Stimulated activated memory B cell treated with anti-CD40 and anti-IgM and Interleukin-4, amounts not matched to agents 10 μg/mL and 1 μg/mL and 100 μg/mL, for 72 hours (primary cell): ENCODE measurements around the gene CBX5.
"Not testable (repeated sequence)": the region's sequence is repeated elsewhere in the genome, so short reads cannot be mapped to it uniquely, and the experiment has no call there.

ENCODE experiments used
- ATAC-seq: fragments of 150-1000 bp; cut with Tn5 transposase; 2 replicates; pipeline ENCODE4 v1.10.0; 2021
- H3K27ac Mint-ChIP-seq: one replicate; pipeline ENCODE4 v1.8.0; 2022; ENCODE audit warnings: mild to moderate bottlenecking, mixed read lengths
- H3K27me3 Mint-ChIP-seq: one replicate; pipeline ENCODE4 v1.8.0; 2022; ENCODE audit warnings: mixed read lengths
- H3K36me3 Mint-ChIP-seq: one replicate; pipeline ENCODE4 v1.8.0; 2022; ENCODE audit warnings: mixed read lengths
- H3K4me1 Mint-ChIP-seq: one replicate; pipeline ENCODE4 v1.8.0; 2022; ENCODE audit warnings: mixed read lengths
- H3K4me3 Mint-ChIP-seq: one replicate; pipeline ENCODE4 v1.8.0; 2022; ENCODE audit warnings: mild to moderate bottlenecking, moderate library complexity, mixed read lengths
- H3K9me3 Mint-ChIP-seq: one replicate; pipeline ENCODE4 v1.8.0; 2022; ENCODE audit warnings: mixed read lengths

CBX5 gene

GRCh38 chr12:54259194-54260011 is 20.5 kb downstream of the CBX5 start:
- no peaks in the 10 kb centered on the region for H3K27me3 Mint-ChIP-seq
- H3K27ac Mint-ChIP-seq, result peak overlapping the region; percentile 69
- peaks cover 23% of the 10 kb centered on the region for H3K36me3 Mint-ChIP-seq
- peaks cover 17% of the 10 kb centered on the region for H3K4me1 Mint-ChIP-seq
- H3K9me3 Mint-ChIP-seq, result no peaks in the 10 kb centered on the region
- ATAC-seq, result peak; percentile 64
- H3K4me3 Mint-ChIP-seq, result peak overlapping the region; percentile 47

- H3K36me3 Mint-ChIP-seq, result peaks cover 23% of the 10 kb centered on the region
- H3K27me3 Mint-ChIP-seq, result no peaks in the 10 kb centered on the region
- ATAC-seq, result no peak
- H3K4me1 Mint-ChIP-seq, result peaks cover 17% of the 10 kb centered on the region
- H3K9me3 Mint-ChIP-seq, result no peaks in the 10 kb centered on the region
- no peak overlapping the region for H3K4me3 Mint-ChIP-seq
- no peak overlapping the region for H3K27ac Mint-ChIP-seq
Measured at GRCh38 chr12:54258201-54258681, 21.7 kb downstream of the CBX5 start.

- no peak overlapping the region for H3K27ac Mint-ChIP-seq
- no peak for ATAC-seq
- H3K27me3 Mint-ChIP-seq, result no peaks in the 10 kb centered on the region
- H3K9me3 Mint-ChIP-seq, result no peaks in the 10 kb centered on the region
- no peak overlapping the region for H3K4me3 Mint-ChIP-seq
- peaks cover 17% of the 10 kb centered on the region for H3K4me1 Mint-ChIP-seq
- H3K36me3 Mint-ChIP-seq, result peaks cover 28% of the 10 kb centered on the region
Measured at GRCh38 chr12:54257332-54257731, 22.6 kb downstream of the CBX5 start.

GRCh38 chr12:54253240-54253639 is 26.7 kb downstream of the CBX5 start:
- peaks cover 57% of the 10 kb centered on the region for H3K36me3 Mint-ChIP-seq

GRCh38 chr12:54251667-54252284 is 28.1 kb downstream of the CBX5 start:
- Mint-ChIP-seq H3K4me1 (no peaks in the 10 kb centered on the region), H3K27me3 (no peaks in the 10 kb centered on the region), H3K36me3 (peaks cover 61% of the 10 kb centered on the region), H3K9me3 (no peaks in the 10 kb centered on the region), H3K4me3 (no peak overlapping the region), H3K27ac (no peak overlapping the region)
- no peak for ATAC-seq

More at GRCh38 chr12:54253240-54253639, 26.7 kb downstream of the CBX5 start:
- H3K4me3 Mint-ChIP-seq, result no peak overlapping the region
- no peaks in the 10 kb centered on the region for H3K9me3 Mint-ChIP-seq
- ATAC-seq, result no peak
- H3K4me1 Mint-ChIP-seq, result no peaks in the 10 kb centered on the region
- H3K27me3 Mint-ChIP-seq, result no peaks in the 10 kb centered on the region
- no peak overlapping the region for H3K27ac Mint-ChIP-seq

GRCh38 chr12:54249489-54249888 is 30.4 kb downstream of the CBX5 start:
- no peaks in the 10 kb centered on the region for H3K4me1 Mint-ChIP-seq
- H3K36me3 Mint-ChIP-seq, result peaks cover 49% of the 10 kb centered on the region

GRCh38 chr12:54246011-54246641 is 33.8 kb downstream of the CBX5 start:
- no peaks in the 10 kb centered on the region for H3K27me3 Mint-ChIP-seq
- no peak overlapping the region for H3K4me3 Mint-ChIP-seq
- H3K27ac Mint-ChIP-seq, result no peak overlapping the region
- peaks cover 42% of the 10 kb centered on the region for H3K36me3 Mint-ChIP-seq
- ATAC-seq, result no peak
- no peaks in the 10 kb centered on the region for H3K9me3 Mint-ChIP-seq
- H3K4me1 Mint-ChIP-seq, result peaks cover 8% of the 10 kb centered on the region

More at GRCh38 chr12:54249489-54249888, 30.4 kb downstream of the CBX5 start:
- Mint-ChIP-seq H3K4me3 (no peak overlapping the region), H3K9me3 (no peaks in the 10 kb centered on the region), H3K27me3 (no peaks in the 10 kb centered on the region), H3K27ac (no peak overlapping the region)
- ATAC-seq, result no peak

GRCh38 chr12:54240971-54241588 is 38.8 kb downstream of the CBX5 start:
- H3K27ac Mint-ChIP-seq, result peak overlapping the region; percentile 75
- peaks cover 12% of the 10 kb centered on the region for H3K4me1 Mint-ChIP-seq
- no peaks in the 10 kb centered on the region for H3K27me3 Mint-ChIP-seq
- no peaks in the 10 kb centered on the region for H3K9me3 Mint-ChIP-seq
- H3K36me3 Mint-ChIP-seq, result peaks cover 29% of the 10 kb centered on the region
- ATAC-seq, result peak; percentile 70
- H3K4me3 Mint-ChIP-seq, result no peak overlapping the region

GRCh38 chr12:54240129-54240528 is 39.8 kb downstream of the CBX5 start:
- Mint-ChIP-seq H3K9me3 (no peaks in the 10 kb centered on the region), H3K4me3 (no peak overlapping the region), H3K36me3 (peaks cover 31% of the 10 kb centered on the region), H3K27ac (no peak overlapping the region), H3K4me1 (peaks cover 12% of the 10 kb centered on the region), H3K27me3 (no peaks in the 10 kb centered on the region)
- no peak for ATAC-seq

- ATAC-seq, result no peak
- H3K4me3 Mint-ChIP-seq, result no peak overlapping the region
- H3K9me3 Mint-ChIP-seq, result no peaks in the 10 kb centered on the region
- H3K36me3 Mint-ChIP-seq, result peaks cover 34% of the 10 kb centered on the region
- H3K27me3 Mint-ChIP-seq, result no peaks in the 10 kb centered on the region
- H3K4me1 Mint-ChIP-seq, result peaks cover 12% of the 10 kb centered on the region
- H3K27ac Mint-ChIP-seq, result no peak overlapping the region
Measured at GRCh38 chr12:54239620-54240019, 40.3 kb downstream of the CBX5 start.

GRCh38 chr12:54238531-54238930 is 41.4 kb downstream of the CBX5 start:
- Mint-ChIP-seq H3K27me3 (no peaks in the 10 kb centered on the region), H3K4me1 (peaks cover 12% of the 10 kb centered on the region), H3K9me3 (no peaks in the 10 kb centered on the region), H3K4me3 (no peak overlapping the region), H3K27ac (no peak overlapping the region), H3K36me3 (peaks cover 37% of the 10 kb centered on the region)
- no peak for ATAC-seq

GRCh38 chr12:54232790-54233189 is 47.1 kb downstream of the CBX5 start:
- no peak overlapping the region for H3K27ac Mint-ChIP-seq
- peaks cover 25% of the 10 kb centered on the region for H3K4me1 Mint-ChIP-seq
- H3K9me3 Mint-ChIP-seq, result no peaks in the 10 kb centered on the region
- no peak overlapping the region for H3K4me3 Mint-ChIP-seq
- H3K27me3 Mint-ChIP-seq, result no peaks in the 10 kb centered on the region
- ATAC-seq, result no peak
- H3K36me3 Mint-ChIP-seq, result peaks cover 23% of the 10 kb centered on the region

GRCh38 chr12:54231269-54231668 is 48.7 kb downstream of the CBX5 start:
- H3K4me1 Mint-ChIP-seq, result peaks cover 25% of the 10 kb centered on the region
- not testable (repeated sequence) for H3K27me3 Mint-ChIP-seq, H3K4me3 Mint-ChIP-seq, H3K9me3 Mint-ChIP-seq, ATAC-seq
- H3K27ac Mint-ChIP-seq, result peak overlapping the region; percentile 36
- H3K36me3 Mint-ChIP-seq, result peaks cover 23% of the 10 kb centered on the region

GRCh38 chr12:54230555-54230954 is 49.4 kb downstream of the CBX5 start:
- ATAC-seq, result no peak
- Mint-ChIP-seq H3K36me3 (peaks cover 17% of the 10 kb centered on the region), H3K4me1 (peaks cover 25% of the 10 kb centered on the region), H3K27me3 (no peaks in the 10 kb centered on the region), H3K4me3 (no peak overlapping the region), H3K27ac (peak overlapping the region; percentile 61), H3K9me3 (no peaks in the 10 kb centered on the region)

GRCh38 chr12:54229624-54230212 is 50.2 kb downstream of the CBX5 start:
- ATAC-seq, result peak; percentile 73
- Mint-ChIP-seq H3K36me3 (peaks cover 15% of the 10 kb centered on the region), H3K27me3 (no peaks in the 10 kb centered on the region), H3K9me3 (no peaks in the 10 kb centered on the region), H3K27ac (peak overlapping the region; percentile 61), H3K4me1 (peaks cover 25% of the 10 kb centered on the region), H3K4me3 (peak overlapping the region; percentile 6)
